Esophagus muscularis mucosa (tissue), 4 donors: ENCODE results near the gene ABI2.

Experiments used
- EP300 ChIP-seq: sonication (generic); formaldehyde crosslinking; IDR thresholded peaks from one replicate; pipeline ENCODE4 v1.6.1; 2017; ENCODE audit warnings: antibody characterized with exemption
- POLR2A ChIP-seq: fragments of 450-650 bp; IDR thresholded peaks from one replicate; pipeline ENCODE4 v1.6.1; 2017; ENCODE audit warnings: antibody characterized with exemption, moderate library complexity, mild to moderate bottlenecking, low read depth
- POLR2AphosphoS5 ChIP-seq, 2 donors: sonication (generic); formaldehyde crosslinking; IDR thresholded peaks; one replicate each; pipeline ENCODE4 v1.6.1; 2017; ENCODE audit warnings: antibody characterized with exemption in 2 of 2
- TF ChIP-seq, protein P1 (sequence below), 3 experiments: fragments of 200-600 bp in 2 of 3; fragments of 450-650 bp in 1 of 3; sonication (generic) in 2 of 3; IDR thresholded peaks; one replicate each; pipeline ENCODE4 v1.5.1; 2017 to 2019; ENCODE audit warnings: antibody characterized with exemption in 3 of 3, mild to moderate bottlenecking in 2 of 3, moderate library complexity in 1 of 3

DNA sequence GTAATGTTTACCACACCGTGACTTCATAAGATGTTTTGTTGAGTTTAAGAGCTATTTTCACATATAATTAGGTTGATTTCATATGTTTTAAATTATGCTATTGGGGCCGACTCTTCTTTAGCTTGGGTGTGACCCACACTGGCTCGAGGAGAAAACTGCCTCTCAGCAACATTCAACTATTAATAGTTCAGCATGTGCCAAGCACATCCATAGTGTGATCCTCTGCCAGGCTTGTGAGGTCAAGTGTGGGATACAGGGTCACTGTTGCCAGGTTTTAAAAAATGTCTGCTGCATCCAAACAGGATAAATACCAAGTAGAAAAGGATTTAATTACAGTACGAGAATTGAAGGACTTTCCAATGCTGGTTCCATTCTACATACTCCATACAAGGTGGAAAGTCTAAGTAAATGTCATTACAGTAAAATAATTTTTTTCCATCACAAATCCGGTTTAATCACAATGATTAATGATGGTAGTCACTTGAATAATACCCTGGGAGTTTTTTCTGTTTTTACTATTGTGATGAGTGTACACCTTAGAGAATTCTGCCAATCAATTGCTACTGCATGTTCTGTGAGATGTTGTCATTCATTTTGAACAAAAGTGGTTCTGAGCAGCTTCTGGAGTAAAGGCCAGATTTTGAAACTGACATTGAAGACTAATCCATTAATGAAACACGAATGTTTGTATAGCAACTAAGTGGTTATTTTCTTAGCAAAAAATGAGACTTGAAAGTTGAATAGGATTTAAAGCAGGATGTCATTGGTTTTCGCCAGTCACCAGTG, 84.5 kb downstream of the ABI2 start:
- TF ChIP-seq, protein P1, sequence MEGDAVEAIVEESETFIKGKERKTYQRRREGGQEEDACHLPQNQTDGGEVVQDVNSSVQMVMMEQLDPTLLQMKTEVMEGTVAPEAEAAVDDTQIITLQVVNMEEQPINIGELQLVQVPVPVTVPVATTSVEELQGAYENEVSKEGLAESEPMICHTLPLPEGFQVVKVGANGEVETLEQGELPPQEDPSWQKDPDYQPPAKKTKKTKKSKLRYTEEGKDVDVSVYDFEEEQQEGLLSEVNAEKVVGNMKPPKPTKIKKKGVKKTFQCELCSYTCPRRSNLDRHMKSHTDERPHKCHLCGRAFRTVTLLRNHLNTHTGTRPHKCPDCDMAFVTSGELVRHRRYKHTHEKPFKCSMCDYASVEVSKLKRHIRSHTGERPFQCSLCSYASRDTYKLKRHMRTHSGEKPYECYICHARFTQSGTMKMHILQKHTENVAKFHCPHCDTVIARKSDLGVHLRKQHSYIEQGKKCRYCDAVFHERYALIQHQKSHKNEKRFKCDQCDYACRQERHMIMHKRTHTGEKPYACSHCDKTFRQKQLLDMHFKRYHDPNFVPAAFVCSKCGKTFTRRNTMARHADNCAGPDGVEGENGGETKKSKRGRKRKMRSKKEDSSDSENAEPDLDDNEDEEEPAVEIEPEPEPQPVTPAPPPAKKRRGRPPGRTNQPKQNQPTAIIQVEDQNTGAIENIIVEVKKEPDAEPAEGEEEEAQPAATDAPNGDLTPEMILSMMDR (IDR thresholded peaks at IDR 0.05) = no peak
- TF ChIP-seq EP300 (no peak), POLR2A (no peak), POLR2AphosphoS5 (IDR thresholded peaks at IDR 0.05) (peak in 1 of 2 donors; percentile 42)
